ENCODE results near the gene DPP6.

Gene DPP6

DNA sequence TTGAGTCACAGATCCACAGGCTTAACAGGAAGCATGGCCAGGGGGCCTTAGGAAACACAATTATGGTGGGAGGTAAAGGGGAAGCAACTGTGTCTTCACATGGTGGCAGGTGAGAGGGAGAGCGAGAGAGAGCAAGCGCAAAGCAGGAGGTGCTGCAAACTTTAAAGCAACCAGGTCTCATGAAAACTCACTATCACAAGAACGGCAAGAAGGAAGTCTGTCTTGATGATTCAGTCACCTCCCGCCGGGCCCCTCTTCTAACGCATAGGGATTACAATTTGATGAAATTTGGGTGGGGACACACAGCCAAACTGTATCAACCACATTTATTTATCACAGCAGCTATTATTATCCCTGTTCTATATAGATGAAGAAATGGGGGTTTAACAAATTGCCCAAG is 201.6 kb downstream of the DPP6 start:
- no peak for DNase-seq

DNA sequence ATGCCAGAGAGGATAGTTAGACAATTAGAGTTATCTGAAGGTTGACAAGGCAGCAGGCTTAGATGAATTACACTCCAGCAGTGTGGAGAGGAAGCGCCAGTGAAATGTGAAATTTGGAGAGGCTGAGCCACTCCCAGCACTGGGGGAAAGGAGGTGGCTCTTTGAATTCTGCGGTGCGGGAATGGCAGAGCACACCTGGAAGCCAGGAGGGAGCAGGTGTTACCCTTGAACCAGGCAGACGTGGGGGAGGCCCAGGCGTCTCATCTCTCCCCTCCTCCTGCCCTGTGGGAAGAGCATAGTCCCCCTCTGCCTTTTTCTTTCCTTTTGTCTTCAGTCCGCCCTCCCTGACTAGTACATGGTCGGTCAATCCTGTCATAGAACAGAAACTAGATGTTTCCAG is 203.1 kb downstream of the DPP6 start:
- DNase-seq = no peak

DNA sequence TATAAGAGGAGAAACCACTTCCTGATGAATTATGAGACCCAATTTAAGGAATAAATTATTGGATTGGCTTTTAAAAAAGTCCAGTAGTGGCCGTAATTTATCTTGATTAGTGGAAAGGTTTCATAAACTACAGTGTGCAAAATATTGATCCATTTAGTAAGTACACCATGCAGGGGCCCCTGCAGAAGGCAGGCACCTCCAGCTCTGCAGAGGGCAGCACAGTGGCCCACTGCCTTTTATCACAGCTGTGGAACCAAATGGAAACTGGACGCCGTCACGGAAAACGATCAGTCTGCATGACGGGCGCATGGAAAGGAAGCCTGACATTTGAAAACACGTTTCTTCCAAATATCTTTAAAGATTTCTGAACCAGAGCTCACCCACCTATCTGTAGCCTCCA is 204.0 kb downstream of the DPP6 start:
- no peak for DNase-seq

DNA sequence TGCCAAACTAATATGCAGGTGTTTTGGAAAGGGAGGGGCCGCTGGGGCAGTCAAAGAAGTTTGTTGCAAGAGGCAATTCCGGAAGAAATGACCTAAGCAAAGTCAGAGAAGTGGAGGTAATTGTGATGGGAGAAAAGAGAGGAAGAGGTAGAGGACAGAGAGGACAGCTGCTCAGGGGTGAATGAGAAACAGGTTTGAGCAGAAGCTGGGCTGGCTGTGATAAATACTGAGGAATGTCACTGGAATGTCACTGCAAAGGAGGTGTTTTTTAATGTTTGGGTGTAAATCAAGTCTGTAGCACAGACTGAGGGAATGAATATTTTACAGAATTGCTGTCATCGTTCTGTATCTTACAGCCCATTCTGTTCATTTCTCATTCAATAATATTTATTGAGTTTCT is 207.2 kb downstream of the DPP6 start:
- no peak for DNase-seq

DNA sequence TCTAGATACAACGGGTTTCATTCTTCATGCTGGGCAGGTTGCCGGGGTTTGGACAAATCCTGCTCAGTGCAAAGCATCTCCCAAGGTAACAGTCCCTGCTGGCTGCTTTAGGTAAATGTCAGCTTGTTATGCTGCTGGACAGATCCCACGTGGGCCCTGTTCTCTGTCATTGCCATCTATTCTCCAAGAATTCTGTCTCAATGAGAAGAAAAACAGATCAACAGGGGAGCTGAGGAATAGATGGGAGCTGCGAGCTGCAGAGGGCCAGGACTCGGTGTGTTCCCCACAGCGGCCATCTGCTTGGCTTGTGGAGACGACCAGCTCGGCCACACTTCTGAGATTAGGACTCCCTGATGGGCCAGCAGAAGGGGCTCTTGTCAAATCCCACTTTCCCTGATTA is 235.2 kb downstream of the DPP6 start:
- no peak for DNase-seq

DNA sequence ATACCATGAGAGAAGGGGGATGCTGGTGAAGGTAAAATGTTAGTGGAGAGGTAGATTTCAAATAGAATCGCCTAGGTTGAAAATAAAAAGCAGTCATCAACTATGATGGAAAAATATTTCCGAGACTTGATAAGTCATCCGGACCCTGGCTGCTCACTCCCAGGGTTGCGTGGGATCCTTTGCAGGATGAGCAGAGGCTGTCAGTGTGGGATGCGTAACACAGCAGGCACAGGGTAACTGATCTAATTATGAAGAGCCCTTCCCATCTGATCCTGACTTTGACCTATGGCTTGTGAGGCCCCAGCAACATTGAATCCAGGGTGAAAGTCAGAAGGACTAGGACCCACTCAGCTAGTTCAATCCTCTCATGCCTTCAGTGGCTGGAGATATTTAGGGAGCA is 236.9 kb downstream of the DPP6 start:
- no peak for DNase-seq

DNA sequence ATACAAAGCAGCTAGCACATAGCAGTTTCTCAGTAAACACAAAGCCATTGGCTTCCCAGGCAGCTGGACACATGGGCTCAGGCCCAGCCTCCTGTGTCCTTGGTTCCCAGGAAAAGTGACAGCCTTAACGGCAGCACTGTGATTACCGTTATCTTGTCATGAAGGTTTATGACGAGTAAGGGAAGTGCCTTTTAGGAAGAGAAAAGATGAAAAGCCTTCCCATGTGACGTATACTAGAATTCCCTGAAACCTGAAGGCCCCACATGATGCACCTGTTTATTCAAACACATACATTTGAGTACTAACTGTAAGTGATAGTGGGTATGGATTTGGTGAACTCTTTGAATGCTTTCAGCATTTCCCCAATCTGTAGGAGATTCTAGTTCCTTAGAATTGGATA is 244.2 kb downstream of the DPP6 start:
- no peak for DNase-seq

DNA sequence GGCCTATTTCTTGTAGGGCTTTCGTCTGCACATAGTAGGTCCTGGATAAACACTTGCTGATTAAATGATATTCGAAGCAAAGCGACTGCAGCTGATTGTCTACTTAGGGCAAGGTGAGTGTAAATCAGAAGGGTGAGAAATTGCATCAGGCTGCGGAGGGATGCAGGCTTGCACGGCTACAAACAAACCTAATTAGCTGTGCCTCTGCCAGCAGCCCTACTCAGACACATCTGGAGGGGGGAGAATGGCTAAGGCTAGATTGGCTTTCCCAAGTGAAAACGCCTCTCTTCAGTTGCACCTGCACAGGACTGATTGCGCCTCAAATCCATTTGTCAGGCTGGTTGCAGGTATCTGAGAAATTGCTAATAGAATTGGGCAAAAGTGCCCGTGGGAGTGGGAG is 247.5 kb downstream of the DPP6 start:
- DNase-seq = no peak

DNA sequence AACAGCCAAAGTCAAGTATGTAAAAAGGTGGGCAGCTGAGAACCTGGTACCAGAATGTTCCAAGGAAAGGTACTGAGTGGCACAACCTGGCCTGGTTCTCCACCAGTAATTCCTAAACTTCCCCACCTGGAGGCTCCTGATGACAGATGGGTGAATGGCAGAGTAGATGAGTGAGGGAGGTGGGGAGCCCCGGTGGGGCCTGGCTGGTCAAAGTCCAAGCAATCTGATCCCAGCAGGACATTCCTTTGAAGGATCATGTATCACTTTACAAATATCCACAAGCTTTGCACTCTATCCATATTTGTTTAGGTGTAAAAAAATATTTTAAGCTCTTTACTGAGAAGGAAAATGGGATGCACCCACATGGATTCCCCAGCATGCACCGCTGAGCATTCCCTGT is 250.2 kb downstream of the DPP6 start:
- no peak for DNase-seq

DNA sequence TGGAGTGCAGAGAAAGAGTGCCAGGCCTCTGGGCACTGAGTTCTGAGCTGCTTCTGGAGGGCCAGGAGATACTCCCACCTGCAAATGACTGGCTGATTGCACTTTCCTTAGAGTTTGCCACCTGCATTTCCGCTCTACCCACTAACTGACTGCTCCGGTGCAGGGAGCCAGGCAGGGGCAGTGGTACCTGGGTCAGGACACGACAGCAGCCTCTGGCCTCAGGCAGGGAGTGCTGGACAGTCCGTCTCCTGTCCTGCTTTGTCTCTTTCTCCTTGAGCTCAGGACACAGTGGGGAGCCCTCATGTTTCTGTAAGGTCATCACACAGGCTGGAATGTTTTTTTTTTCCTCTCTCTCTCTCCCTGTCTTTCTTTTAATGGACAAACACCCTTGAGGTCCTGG is 252.0 kb downstream of the DPP6 start:
- no peak for DNase-seq

DNA sequence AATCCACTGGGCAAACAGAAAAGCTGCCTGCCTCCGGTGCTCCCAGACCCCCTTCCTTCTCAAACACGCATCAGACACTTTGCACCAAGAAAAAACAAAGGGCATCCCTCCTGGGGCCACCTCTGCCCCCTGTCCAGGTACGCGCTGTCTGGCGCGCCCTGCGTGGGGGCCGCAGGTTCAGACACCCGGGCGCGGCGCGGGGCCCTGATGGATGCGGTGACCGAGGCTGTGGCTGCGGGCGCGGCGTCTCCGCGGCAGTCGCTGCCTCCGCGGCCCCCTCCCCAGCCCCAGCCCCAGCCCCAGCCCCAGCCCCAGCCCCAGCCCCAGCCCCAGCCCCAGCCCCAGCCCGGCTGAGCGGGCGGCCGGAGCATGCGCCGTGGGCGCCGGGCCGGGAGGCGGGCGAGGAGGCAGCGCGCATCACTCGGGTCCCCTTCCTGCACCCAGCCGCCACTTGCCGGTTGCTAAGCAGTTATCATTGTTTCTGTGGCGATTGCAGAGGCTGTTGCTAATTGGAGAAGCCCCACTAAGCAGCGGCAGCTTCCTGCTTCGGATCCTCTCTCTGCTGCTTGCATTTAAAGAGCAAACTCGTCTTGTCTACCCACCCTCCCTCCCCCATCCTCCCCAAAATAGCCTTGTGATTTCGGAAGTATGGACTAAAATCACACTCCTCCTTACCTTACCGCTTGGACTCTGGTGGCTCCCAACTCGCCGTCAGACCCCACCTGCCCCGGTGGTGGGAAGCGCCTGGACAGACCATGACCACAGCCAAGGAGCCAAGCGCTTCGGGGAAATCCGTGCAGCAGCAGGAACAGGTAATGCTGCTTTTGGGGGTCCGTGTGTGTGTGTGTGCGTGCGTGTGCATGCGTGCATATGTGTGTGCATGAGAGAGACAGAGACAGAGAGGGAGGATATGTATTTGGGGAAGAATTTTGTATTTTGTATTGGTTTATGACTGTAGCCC is 252.8 kb downstream of the DPP6 start:
- DNase-seq = no peak

DNA sequence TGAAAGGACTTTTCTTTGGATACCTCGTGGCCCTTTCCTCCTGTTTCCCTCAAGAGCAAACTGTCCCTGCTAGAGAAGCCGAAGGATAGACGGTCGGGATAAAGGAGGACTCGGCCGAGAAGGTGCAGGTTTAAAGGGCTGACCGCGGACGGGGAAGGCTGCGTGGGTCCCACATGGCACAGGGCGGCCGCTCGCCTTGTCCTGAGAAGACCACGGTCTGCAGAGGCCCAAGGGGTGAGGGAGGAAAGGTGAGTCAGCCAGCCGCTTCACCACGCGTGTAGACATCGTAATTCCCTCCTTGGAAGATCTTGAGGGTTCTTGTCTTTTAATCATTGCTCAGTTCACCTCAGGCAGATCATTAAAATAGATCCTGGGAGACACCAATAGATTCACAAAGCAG is 253.8 kb downstream of the DPP6 start:
- DNase-seq = no peak

DNA sequence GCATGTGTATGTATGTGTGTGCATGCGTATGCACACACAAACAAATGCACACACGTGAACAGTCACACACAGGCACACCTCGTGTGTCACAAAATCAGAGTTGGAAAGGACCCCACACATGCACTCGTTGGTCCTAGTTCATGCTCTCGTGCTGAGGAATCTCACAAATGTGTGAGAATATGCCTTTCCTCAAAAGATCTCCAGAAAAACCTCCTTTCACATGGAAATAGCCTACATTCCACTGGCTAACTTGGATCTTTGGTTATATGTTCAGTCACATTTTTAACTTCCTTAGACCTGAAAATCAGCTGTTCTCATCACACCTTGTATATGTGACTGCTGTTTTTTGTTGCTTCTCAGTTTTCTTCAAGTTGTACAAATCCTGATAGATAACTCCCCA is 256.7 kb downstream of the DPP6 start:
- DNase-seq = no peak

DNA sequence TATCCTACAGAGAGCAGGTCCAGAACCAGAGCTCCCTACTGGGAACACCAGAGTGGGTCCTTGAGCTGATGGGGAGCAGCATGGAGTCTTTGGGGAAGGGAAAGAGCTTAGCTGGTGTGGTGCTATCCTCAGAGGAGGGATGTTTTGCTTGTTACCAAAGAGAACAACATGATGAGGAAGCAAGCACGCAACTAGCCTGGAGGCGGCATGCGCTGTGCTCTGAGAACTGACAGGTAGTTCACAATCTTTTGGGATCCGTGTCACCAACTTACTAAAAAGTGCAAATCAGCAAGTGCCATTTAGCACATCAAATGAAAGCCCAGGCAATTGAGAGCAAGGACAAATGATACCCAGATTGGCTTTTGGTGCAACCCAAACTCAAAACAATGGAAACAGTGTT is 257.9 kb downstream of the DPP6 start:
- no peak for DNase-seq

DNA sequence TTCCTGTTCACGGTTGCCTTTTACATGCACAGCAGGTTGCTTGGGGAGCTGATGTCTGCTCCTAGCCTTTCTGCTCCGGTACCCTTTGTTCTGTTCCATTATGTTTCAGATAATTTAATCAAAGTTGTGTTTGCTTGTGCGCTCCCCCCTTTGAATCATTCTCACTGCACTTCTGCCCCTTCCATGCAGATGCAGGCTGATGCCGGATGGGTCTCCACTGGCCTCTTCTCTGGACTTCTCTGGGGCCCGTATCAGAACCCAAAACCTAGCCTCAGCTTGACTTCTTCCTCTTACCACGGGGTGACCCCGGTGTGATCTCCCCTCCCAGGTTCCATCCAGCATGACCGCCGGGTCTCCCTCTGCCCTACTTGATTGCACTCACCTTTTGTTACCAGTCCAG is 272.0 kb downstream of the DPP6 start:
- DNase-seq = no peak

DNA sequence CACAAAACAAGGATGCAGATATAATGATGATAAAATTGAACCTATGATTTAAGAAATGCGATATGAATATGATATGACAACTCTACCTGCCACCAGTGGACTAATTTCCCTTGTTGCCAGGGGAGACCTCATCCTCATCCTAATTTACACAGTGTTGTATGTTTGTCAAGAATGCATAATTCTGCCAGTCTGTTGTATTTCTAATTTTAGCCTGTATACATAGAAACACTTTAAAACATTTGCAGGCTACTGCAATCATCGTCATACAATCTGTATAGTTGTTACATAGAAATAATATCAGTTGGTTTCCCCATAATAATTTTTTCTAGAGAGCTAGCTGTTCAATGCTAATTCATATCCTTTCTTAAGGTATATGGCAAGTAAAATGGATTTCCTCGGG is 274.2 kb downstream of the DPP6 start:
- DNase-seq = no peak

DNA sequence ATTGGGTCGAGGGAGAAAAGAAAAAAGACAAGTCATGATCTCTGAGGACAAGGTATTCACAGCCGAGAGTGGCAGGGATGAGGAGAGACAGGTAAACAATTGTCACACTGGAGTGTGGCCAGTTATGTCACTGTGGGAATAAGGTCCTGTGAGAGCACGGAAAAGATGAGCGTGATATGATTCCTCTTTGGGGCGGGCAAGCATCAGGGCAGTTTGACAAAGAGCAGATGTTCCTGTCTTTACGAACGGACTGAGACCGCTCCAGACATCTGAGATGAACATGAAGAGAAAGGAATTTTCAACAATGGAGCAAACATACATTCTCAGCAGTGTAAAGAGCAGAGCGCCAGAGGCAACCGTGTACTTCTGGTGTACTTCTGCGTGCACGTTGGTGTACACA is 278.1 kb downstream of the DPP6 start:
- no peak for DNase-seq

DNA sequence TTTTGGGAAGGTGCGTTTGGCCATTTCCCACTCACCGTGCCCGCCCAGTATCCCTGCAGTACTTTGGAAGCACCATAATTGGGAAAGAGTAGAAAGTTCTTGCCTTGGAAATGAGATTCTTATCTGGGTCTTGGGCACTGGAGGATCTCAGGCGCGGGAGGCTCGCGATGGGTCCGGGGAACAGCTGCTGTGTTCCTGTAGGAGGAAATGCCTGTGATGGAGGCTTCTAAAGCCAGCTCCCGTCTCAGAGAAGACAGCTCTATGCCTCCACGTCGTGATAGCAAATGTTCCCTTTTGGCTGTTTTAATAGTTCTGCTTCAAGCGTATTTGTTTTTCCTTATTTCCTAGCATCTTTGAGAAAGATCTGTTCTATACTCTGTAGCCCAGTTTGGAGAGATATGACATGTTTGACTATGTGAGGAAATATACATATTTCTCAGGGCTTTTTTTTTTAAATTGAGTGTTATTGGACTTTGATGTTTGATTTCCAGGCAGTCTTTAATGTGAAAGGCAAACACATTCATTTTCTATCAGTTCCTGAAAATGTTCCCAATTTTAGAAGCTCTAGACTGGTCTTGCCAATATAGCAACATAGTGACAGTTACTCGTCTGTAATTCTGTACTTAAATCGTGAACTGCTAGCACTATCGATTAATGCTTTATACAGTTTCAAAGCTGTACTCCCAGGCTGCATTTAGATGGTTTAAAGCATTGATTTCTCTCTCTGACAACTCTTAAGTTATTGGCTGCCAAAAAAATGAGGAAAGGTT is 280.8 kb downstream of the DPP6 start:
- no peak for DNase-seq

DNA sequence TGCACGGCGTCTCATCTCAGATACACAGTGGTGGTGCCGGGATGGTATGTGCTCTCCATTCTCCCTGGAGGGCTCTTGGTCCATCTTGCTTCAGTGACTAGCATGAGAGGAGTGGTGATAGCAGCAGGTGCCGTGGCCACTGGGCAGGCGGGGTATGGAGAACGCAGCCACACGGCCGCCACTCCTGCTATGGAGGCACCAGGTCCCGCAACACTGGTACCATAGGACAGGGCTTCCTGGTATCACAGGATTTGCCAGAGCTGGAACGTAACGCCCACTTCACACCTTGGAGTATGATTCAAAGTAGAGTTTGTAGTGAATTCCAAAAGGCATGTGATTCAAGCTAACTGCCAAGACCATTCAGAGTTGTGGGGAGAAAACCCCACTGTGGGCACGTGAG is 284.1 kb downstream of the DPP6 start:
- DNase-seq = no peak

DNA sequence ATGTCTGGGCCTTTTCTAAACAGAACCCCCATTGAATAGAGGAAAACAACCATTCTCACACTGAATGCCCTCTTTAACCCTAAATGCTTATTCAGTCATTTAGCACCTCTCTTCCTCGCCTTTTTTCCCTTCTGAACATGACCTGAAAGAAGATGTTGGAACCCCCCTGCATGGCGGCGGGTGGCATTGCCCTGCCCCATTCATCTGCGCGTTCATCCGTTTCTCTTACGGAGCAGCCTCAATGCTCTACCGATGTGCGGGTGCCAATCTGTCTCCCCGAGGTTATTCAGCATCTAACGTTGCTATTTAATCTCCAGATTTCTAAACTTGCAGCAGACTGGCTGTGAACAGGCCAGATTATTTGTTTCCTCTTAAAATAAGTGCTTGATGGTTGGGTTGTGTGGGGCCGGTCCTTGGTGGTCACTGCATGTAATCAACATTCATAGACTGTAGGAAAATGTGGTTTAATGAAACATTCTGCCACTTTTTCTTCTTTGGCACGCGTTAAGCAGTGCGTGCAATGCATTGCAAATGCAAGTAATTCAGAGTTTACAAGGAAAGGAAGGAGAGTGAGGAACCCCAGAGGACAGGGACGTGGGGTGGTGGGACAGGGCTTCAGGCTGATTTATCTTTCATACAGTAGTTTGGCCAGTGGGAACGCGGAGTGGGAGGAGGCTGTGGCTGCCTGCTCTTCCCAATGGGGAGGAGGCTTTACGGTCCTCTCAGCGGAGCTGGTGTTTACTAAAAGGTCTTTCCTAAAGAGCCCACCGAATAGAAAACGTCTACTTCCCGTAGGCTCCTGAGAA is 286.7 kb downstream of the DPP6 start:
- no peak for DNase-seq

DNA sequence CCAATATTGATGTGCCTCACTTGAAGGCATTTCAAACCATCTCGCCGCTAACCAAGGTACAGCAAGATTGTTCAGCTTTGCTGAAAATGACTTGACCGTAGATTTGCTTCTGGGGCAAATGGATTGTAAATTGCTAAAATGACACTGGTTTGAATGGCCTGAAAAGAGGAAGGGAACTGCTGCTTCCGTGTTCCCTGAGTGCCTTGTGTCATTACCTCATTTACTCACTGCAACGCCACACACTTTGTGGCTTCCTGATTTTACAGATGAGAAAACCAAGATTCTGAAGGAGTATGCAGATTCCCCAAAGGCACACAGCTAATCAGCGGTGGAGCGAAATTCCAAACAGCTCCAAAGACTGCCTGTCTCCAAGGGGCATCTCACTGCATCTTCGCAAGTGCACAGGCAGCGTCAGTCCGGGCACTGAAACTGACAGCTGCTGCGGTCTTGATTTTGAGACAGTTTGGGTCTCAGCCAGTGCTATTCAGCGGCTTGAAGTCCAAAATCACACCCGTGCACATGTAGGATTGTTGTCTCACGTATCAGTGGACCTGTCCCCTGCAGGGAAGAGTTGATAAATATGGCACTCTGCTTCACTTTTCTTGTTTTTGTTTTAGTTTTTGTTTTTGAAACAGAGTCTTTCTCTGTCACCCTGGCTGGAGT is 290.9 kb downstream of the DPP6 start:
- no peak for DNase-seq

DNA sequence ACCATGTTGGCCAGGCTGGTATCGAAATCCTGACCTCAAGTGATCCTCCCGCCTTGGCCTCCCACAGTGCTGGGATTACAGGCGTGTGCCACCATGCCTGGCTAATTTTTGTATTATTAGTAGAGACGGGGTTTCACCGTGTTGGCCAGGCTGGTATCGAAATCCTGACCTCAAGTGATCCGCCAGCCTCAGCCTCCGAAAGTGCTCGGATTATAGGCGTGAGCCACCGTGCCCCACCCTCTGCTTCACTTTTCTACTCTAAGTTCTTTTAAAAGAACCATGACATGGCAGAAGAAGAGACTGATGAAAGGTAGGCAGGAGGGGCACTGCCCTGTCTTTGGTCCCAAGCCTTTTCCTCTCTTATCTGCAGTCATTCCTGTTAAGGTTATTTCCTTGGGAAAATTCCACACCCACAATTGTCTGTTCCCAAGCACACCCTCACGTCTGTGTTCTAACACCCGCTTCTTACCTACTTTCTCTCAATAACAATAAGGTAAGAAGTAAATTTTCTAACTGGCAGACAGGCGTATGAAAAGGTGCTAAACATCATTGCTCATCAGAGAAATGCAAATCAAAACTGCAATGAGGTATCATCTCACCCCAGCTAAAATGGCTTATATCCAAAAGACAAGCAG is 291.7 kb downstream of the DPP6 start:
- DNase-seq = no peak
